ENCODE results near the gene FBXO31. TPM values are rescaled to one million over a fixed set of nuclear protein-coding genes. Genes with fewer than 3 reads are reported as not detected.
"Not testable (repeated sequence)": the region's sequence is repeated elsewhere in the genome, so short reads cannot be mapped to it uniquely, and the experiment has no call there.

Gene FBXO31
- total RNA-seq, 2 donors from 2014 or later = 39.5 to 65.8 TPM

DNA sequence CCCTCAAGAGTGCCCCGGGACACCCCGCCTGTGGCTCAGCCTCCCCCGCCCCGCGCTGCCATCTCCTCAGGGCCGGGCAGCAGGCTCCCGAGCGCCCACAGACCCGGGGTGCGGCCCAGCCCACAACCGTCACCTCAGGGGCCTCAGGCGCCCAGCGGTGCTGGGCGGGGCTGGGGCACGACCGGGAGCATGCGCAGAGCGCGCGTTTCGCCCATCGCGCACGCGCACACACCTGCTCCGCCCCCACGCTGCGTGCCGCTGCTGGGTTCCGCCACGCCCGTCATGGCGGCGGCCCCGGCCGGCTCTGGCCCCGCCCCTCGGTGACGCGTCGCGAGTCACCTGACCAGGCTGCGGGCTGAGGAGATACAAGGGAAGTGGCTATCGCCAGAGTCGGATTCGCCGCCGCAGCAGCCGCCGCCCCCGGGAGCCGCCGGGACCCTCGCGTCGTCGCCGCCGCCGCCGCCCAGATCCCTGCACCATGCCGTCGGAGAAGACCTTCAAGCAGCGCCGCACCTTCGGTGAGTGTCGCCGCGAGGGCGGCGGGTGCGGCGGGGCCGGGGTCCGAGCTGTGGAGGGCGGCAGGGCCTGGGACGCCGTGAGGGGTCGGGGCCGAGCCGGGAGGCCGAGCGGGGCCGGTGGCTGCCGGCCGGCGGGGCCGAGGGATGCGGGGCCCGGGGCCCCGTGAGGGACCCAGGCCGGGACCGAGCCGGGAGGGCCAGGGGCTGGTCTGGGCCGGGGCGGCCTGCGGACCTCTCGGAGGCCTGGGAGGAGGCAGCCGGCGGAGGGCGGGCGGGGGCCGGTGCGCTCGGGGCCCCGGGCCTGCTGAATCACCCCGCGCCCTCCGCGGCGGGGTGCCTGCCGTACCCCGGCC, 8.6 kb upstream of the FBXO31 start, which contains the start of gene MAP1LC3B:
TSS of gene MAP1LC3B (plus strand) at position 387 of the 871 bp plus-strand sequence. CDS start at position 479, 92 bp downstream.
- peak; percentile 95 for DNase-seq (ENCODE audit: low spot score)
- no peaks in the 10 kb centered on the region for H3K36me3 ChIP-seq
- intact Hi-C loops (cut with DNase I) = loop anchor here (2.0 kb wide), 1 partner anchor 75 kb away; the partner anchor contains the start of gene C16orf95
- TF ChIP-seq POLR2A (IDR thresholded peaks at IDR 0.05) (peak; percentile 100), POLR2AphosphoS5 (IDR thresholded peaks at IDR 0.05) (peak; percentile 97), CTCF (IDR thresholded peaks at IDR 0.05) (peak in 1 of 4 experiments; percentile 30)
- no peaks in the 10 kb centered on the region for H3K9me3 ChIP-seq
- under 1% methylated on average over 80 of the region's 113 CpGs for WGBS
- H3K4me3 ChIP-seq = peak within 1 kb of the TSS; percentile 72 to 90
- H3K27me3 ChIP-seq (replicated peaks; ENCODE audit: insufficient read depth) = no peaks in the 10 kb centered on the region
- peak within 1 kb of the TSS; percentile 87 to 96 for H3K27ac ChIP-seq
- peaks cover 12% of the 10 kb centered on the region for H3K4me1 ChIP-seq (replicated peaks)

GRCh38 chr16:87391324-87391949, 7.9 kb upstream of the FBXO31 start:
- intact Hi-C loops (cut with DNase I) = no loop called here
- DNase-seq (ENCODE audit: low spot score) = no peak
- 9% methylated on average over 31 of the region's 44 CpGs for WGBS
- Histone ChIP-seq H3K4me1 (replicated peaks) (peaks cover 12% of the 10 kb centered on the region), H3K9me3 (no peaks in the 10 kb centered on the region), H3K27me3 (replicated peaks; ENCODE audit: insufficient read depth) (no peaks in the 10 kb centered on the region), H3K36me3 (no peaks in the 10 kb centered on the region), H3K27ac (peak overlapping the region; percentile 87 to 96), H3K4me3 (peak overlapping the region; percentile 72 to 90)
- TF ChIP-seq CTCF (IDR thresholded peaks at IDR 0.05) (no peak), POLR2AphosphoS5 (IDR thresholded peaks at IDR 0.05) (no peak), POLR2A (IDR thresholded peaks at IDR 0.05) (no peak)

DNA sequence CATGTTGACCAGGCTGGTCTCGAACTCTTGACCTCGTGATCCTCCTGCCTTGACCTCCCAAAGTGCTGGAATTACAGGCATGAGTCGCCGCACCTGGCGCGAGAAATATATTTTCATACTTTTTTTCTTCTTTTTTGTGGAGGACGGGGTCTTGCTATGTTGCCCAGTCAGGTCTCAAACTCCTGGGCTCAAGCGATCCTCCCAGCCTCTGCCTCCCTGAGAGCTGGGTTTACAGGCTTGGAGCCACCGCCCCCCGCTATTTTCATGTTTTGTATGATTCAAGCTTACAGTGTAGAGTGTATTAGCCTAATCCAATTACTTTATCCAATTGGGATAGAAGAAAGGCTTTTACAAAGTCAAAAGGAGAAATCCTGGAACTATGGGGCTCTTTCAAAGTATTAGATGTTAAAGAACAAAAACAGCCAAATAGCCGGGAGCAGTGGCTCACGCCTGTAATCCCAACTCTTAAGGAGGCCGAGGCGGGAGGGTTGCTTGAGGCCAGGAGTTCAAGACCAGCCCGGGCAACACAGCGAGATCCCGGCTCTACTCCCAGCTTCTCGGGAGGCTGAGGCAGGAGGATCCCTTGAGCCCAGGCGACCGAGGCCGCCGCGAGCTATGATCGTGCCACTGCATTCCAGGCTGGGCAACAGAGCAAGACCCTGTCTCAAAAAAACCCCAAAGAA, 7.2 kb upstream of the FBXO31 start:
- no peaks in the 10 kb centered on the region for H3K27me3 ChIP-seq (replicated peaks; ENCODE audit: insufficient read depth)
- H3K9me3 ChIP-seq = no peaks in the 10 kb centered on the region
- TF ChIP-seq CTCF (IDR thresholded peaks at IDR 0.05) (no peak), POLR2A (IDR thresholded peaks at IDR 0.05) (no peak), POLR2AphosphoS5 (IDR thresholded peaks at IDR 0.05) (no peak)
- H3K27ac ChIP-seq = peak overlapping the region; percentile 87 to 96
- intact Hi-C loops (cut with DNase I) = no loop called here
- 96% methylated on average over 24 of the region's 24 CpGs for WGBS
- H3K4me3 ChIP-seq = peak overlapping the region in 1 of 2 donors; percentile 72
- peaks cover 12% of the 10 kb centered on the region for H3K4me1 ChIP-seq (replicated peaks)
- no peaks in the 10 kb centered on the region for H3K36me3 ChIP-seq
- DNase-seq (ENCODE audit: low spot score) = no peak

- 93% methylated on average over 9 of the region's 9 CpGs for WGBS
- H3K4me3 ChIP-seq; H3K27me3 ChIP-seq (replicated peaks; ENCODE audit: insufficient read depth); H3K36me3 ChIP-seq; intact Hi-C loops (cut with DNase I); H3K9me3 ChIP-seq; DNase-seq (ENCODE audit: low spot score); H3K27ac ChIP-seq: not testable (repeated sequence)
- H3K4me1 ChIP-seq (replicated peaks) = peaks cover 12% of the 10 kb centered on the region
Measured at GRCh38 chr16:87389914-87390313, 6.3 kb upstream of the FBXO31 start.

- 90% methylated on average over 5 of the region's 5 CpGs for WGBS
- no peaks in the 10 kb centered on the region for H3K27me3 ChIP-seq (replicated peaks; ENCODE audit: insufficient read depth)
- no peaks in the 10 kb centered on the region for H3K9me3 ChIP-seq
- intact Hi-C loops (cut with DNase I) = no loop called here
- H3K4me1 ChIP-seq (replicated peaks) = peaks cover 12% of the 10 kb centered on the region
- DNase-seq (ENCODE audit: low spot score) = no peak
- H3K27ac ChIP-seq = peak overlapping the region in 1 of 2 donors; percentile 94
- TF ChIP-seq CTCF (IDR thresholded peaks at IDR 0.05) (no peak), POLR2AphosphoS5 (IDR thresholded peaks at IDR 0.05) (no peak), POLR2A (IDR thresholded peaks at IDR 0.05) (no peak)
- H3K4me3 ChIP-seq = no peak overlapping the region
- no peaks in the 10 kb centered on the region for H3K36me3 ChIP-seq
Measured at GRCh38 chr16:87389245-87389644, 5.7 kb upstream of the FBXO31 start.
